AG09319 (cell line): ENCODE data around the gene PIPOX.

Source experiments
- DNase-seq: peaks from one replicate; pipeline ENCODE4 v3.0.0-alpha.2; 2010; ENCODE audit warnings: low read depth; ENCODE audit errors: extremely low read depth
- TF ChIP-seq, protein P1 (sequence below): IDR thresholded peaks from 2 replicates; pipeline ENCODE4 v1.5.1; 2011; ENCODE audit warnings: low read depth, mild to moderate bottlenecking, inconsistent platforms, low read length, moderate library complexity

PIPOX gene

DNA sequence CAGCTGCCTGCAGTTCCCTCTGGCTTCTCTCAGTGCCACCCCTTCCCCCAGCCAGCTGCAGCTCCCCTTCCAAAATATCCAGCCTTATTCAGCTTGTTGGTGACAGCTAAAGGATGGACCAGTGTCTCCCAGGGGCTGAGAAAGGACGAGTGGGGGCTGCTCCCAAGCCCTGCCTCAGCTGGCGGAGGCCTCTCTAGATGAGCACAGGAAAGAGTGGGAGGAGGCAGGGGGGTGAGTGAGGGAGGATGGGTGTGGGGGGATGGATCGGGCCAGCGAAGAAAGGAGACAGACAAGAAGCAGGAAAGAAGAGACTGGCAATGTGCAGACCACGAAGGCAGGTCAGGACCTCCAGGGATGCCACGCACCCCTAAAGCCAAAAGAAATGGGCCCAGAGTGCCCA lies 17.5 kb downstream of the PIPOX start:
- no peak for DNase-seq
- TF ChIP-seq, protein P1, sequence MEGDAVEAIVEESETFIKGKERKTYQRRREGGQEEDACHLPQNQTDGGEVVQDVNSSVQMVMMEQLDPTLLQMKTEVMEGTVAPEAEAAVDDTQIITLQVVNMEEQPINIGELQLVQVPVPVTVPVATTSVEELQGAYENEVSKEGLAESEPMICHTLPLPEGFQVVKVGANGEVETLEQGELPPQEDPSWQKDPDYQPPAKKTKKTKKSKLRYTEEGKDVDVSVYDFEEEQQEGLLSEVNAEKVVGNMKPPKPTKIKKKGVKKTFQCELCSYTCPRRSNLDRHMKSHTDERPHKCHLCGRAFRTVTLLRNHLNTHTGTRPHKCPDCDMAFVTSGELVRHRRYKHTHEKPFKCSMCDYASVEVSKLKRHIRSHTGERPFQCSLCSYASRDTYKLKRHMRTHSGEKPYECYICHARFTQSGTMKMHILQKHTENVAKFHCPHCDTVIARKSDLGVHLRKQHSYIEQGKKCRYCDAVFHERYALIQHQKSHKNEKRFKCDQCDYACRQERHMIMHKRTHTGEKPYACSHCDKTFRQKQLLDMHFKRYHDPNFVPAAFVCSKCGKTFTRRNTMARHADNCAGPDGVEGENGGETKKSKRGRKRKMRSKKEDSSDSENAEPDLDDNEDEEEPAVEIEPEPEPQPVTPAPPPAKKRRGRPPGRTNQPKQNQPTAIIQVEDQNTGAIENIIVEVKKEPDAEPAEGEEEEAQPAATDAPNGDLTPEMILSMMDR: no peak

DNA sequence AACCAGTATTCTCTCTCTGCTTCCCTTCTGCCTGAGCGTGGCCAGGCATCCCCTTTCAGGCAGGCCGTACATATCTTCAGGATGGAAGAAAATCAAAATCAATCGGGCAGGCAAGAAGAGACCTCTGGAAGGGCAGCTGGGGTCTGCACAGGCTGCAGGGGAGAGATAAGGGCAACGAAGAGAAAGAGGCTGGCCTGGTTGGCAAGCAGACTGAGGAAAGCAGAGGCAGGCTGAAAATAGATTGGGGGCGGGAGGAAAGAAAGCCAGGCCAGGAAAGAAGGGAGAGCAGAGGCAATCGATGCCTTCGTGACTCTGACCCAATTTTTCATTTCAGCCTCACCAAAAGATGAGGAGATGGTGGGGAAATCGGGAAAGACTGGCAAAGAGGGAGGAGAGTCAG lies 18.1 kb downstream of the PIPOX start:
- no peak for DNase-seq

DNA sequence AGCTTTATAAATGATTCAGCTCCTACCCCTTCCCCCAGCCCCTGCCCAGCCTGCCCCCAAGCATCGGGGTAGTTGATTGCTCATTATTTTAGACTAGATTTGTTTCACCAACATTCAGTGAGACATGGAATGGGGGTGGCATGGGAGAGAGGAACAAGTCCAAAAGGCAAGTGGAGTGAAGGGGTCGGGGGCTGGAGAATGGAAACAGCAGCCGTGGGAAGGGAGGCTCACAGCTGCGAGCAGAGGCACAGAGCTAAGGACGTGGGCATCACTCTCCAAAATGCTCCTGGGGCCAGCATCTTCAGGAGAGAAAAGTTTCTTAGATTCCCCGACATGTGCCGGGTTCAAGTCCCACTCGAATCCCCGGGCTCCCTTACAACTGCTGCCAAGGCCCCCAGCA lies 19.3 kb downstream of the PIPOX start:
- DNase-seq: no peak
- TF ChIP-seq, protein P1: no peak

More for the DNA sequence above, 18.1 kb downstream of the PIPOX start:
- TF ChIP-seq, protein P1: no peak

DNA sequence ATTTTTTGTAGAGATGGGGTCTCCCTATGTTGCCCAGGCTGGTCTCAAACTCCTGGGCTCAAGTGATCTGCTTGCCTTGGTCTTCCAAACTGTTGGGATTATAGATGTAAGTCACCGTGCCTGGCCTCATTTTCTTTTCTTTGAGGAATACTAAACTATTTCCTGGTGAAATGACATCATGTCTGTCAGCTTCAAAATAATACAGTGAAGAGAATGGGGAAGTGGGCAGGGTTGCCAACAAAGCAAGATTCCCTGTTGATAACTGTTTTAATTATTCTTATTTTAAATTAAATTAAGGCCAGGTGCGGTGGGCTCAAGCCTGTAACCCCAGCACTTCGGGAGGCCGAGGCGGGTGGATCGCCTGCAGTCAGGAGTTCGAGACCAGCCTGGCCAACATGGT lies 21.1 kb downstream of the PIPOX start:
- no peak for DNase-seq
- TF ChIP-seq, protein P1: no peak

DNA sequence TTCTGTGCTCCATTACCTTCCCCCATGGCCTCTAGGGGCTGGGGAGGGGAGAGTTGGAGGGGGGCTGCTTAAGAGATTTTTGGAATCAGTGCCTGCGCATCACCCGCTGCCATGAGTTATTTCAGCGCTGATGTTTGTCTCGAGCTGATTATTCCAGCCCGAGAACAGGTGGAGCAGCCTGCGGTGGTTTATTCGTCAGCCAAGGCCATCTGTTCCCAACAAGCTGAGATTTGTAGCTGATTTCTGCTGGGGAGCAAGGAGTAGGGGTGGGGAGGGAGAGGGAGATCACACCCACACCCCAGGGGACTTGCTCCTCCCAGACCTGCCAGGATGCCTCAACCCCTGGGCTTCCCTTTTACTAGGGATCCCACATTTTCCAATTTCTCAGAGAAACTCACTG lies 23.1 kb downstream of the PIPOX start:
- DNase-seq: no peak
- TF ChIP-seq, protein P1: no peak

DNA sequence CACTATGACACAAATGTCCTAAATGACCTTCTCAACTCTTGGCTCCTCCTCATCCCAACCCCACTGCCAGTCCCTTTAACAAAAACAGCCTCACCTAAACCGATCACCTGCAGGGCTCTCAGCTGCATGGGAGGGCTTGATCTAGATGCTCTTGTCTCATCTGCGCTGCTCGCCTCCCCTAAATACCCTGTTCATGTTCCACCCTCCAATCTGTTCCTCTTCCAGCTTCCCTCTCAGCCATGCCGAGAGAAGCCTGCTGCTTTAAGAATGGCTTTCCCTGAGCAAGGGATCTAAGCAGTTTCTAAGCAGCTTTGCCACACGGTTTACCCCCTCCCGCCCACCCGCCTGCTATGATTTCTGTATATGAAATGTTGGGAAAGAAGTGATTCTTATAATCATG lies 23.7 kb downstream of the PIPOX start:
- DNase-seq: no peak
- TF ChIP-seq, protein P1: no peak

DNA sequence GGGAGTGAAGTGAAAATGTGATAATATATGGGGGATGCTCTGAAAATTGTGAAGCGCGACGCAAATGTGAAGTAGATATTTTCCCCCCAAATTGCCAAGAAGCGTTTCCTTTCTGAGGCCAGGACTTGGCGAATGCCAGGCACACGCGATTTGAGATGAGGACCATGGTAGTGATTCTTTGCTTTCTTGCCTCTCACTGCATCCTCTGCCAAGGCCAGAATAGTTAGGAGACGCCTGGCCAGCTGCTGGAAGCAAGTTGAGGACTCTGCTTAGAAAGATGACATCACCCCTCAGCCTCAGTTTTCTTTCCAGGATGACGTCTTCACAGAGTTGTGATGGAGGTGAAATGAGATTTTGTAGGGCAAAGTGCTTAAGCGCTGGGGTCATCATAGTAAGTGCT lies 25.9 kb downstream of the PIPOX start:
- TF ChIP-seq, protein P1: no peak
- DNase-seq: no peak
